Ishikawa (cell line): ENCODE measurements around the gene MNT.

Source experiments
- CEBPB ChIP-seq: IDR thresholded peaks from 2 replicates; pipeline ENCODE4 v1.6.1; 2012
- CREB1 ChIP-seq: IDR thresholded peaks from 2 replicates; pipeline ENCODE4 v1.6.1; 2012; ENCODE audit warnings: low read depth
- EGR1 ChIP-seq: IDR thresholded peaks from 2 replicates; pipeline ENCODE4 v1.6.1; 2012
- EP300 ChIP-seq: IDR thresholded peaks from 2 replicates; pipeline ENCODE4 v1.6.1; 2012; ENCODE audit warnings: borderline replicate concordance
- FOXM1 ChIP-seq: IDR thresholded peaks from 2 replicates; pipeline ENCODE4 v1.6.1; 2012; ENCODE audit warnings: low read depth, borderline replicate concordance
- MAX ChIP-seq: IDR thresholded peaks from 2 replicates; pipeline ENCODE4 v1.6.1; 2012
- NFIC ChIP-seq: IDR thresholded peaks from 2 replicates; pipeline ENCODE4 v1.6.1; 2012
- RAD21 ChIP-seq: IDR thresholded peaks from 2 replicates; pipeline ENCODE4 v1.6.1; 2012; ENCODE audit warnings: low read depth
- REST ChIP-seq: IDR thresholded peaks from 2 replicates; pipeline ENCODE4 v1.6.1; 2012; ENCODE audit warnings: low read depth, mild to moderate bottlenecking
- TAF1 ChIP-seq: IDR thresholded peaks from 2 replicates; pipeline ENCODE4 v1.6.1; 2012; ENCODE audit warnings: low read depth, mild to moderate bottlenecking
- TCF12 ChIP-seq: IDR thresholded peaks from 2 replicates; pipeline ENCODE4 v1.6.1; 2012; ENCODE audit warnings: low read depth
- TEAD4 ChIP-seq: IDR thresholded peaks from 2 replicates; pipeline ENCODE4 v1.6.1; 2012
- USF1 ChIP-seq: IDR thresholded peaks from 2 replicates; pipeline ENCODE4 v1.6.1; 2012
- YY1 ChIP-seq: IDR thresholded peaks from 2 replicates; pipeline ENCODE4 v1.6.1; 2012; ENCODE audit warnings: low read depth
- ZBTB7A ChIP-seq: IDR thresholded peaks from 2 replicates; pipeline ENCODE4 v1.6.1; 2012; ENCODE audit warnings: low read depth

Gene MNT

GRCh38 chr17:2343421-2343820 is 57.4 kb downstream of the MNT start:
- TF ChIP-seq CEBPB (no peak), NFIC (no peak), TAF1 (no peak), EP300 (no peak), MAX (no peak), USF1 (no peak), ZBTB7A (no peak), TCF12 (no peak), REST (no peak), RAD21 (no peak), CREB1 (no peak), FOXM1 (no peak), EGR1 (no peak), YY1 (no peak), TEAD4 (no peak)

- no peak for TF ChIP-seq TEAD4
- no peak for TF ChIP-seq YY1
- TF ChIP-seq CREB1, result no peak
- TF ChIP-seq REST, result no peak
- TF ChIP-seq EP300, result no peak
- no peak for TF ChIP-seq TAF1
- TF ChIP-seq MAX, result no peak; the same call in 1 of the 2 replicates
- no peak for TF ChIP-seq FOXM1
- no peak for TF ChIP-seq CEBPB
- no peak for TF ChIP-seq ZBTB7A
- no peak for TF ChIP-seq EGR1
- TF ChIP-seq TCF12, result no peak
- TF ChIP-seq USF1, result no peak
- TF ChIP-seq RAD21, result no peak
- TF ChIP-seq NFIC, result no peak
These were observed 62.6 kb downstream of the MNT start for GRCh38 chr17:2338315-2338657.

GRCh38 chr17:2337544-2338314 is 63.1 kb downstream of the MNT start:
- TF ChIP-seq MAX (no peak; the same call in 1 of the 2 replicates), EGR1 (peak; percentile 55), TEAD4 (0 out of 2 replicates have a peak, but pooled peaks have one; percentile 3), USF1 (no peak), ZBTB7A (no peak), YY1 (peak; percentile 46; the same call in 1 of the 2 replicates)

GRCh38 chr17:2336852-2337543 is 63.9 kb downstream of the MNT start, which contains the start of gene SGSM2:
SGSM2 (plus strand) TSS chr17:2337501; CDS start chr17:2337689, 188 bp downstream.
- TF ChIP-seq NFIC (no peak), ZBTB7A (peak; percentile 72; the same call in 1 of the 2 replicates), TEAD4 (no peak), TCF12 (no peak), YY1 (peak; percentile 79; the same call in 1 of the 2 replicates), FOXM1 (no peak)

GRCh38 chr17:2336215-2336851 is 64.5 kb downstream of the MNT start, which contains the start of gene TSR1:
TSR1 (minus strand) TSS chr17:2336457; CDS start chr17:2336427, 30 bp downstream.
- TF ChIP-seq EGR1 (0 out of 2 replicates have a peak, but pooled peaks have one; percentile 54), ZBTB7A (no peak), CEBPB (no peak), TAF1 (peak; percentile 97), TCF12 (peak; percentile 76), CREB1 (no peak), RAD21 (no peak), REST (no peak; the same call in 1 of the 2 replicates), YY1 (peak; percentile 98), NFIC (no peak), MAX (peak; percentile 96), TEAD4 (no peak; the same call in 1 of the 2 replicates), FOXM1 (no peak), USF1 (no peak; the same call in 1 of the 2 replicates), EP300 (no peak; the same call in 1 of the 2 replicates)
